GM13976 (cell line): Measurements from ENCODE around the gene RHAG.

ENCODE experiments used
- DNase-seq: peaks from one replicate; pipeline ENCODE4 v3.0.0; 2012; ENCODE audit warnings: low spot score
- in situ Hi-C: fragments of 300-500 bp; cut with MboI; formaldehyde crosslinking; loops from one replicate; pipeline ENCODE4 v1.12.0; 2022; ENCODE audit warnings: low sequenced_read_pairs, mixed read lengths, inconsistent platforms; ENCODE audit not compliant: unreplicated experiment
- TF ChIP-seq, protein P1 (sequence below): IDR thresholded peaks from 2 replicates; pipeline ENCODE4 v1.5.1; 2012; ENCODE audit warnings: borderline replicate concordance, mild to moderate bottlenecking; ENCODE audit not compliant: insufficient read depth; ENCODE audit errors: extremely low read depth, missing control alignments, control extremely low read depth

RHAG gene

DNA sequence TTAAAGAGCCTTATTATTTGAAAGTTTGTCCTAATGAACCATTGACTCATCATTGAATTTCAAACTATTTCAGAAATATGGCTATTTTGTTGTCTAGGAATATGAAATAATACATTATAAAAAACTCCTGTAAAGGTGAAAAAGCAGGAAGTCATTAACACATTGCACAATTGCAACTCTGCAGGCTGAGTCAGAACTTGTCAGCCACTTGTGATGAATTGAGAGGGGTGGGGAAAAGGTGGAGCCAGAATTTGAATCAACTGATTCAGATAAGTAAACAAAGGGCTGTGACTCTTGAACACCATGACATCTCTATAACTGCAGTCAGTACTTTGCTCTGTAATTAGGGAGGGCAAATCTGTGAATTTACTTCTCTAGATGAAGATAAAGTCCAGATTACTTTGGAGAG, 80.2 kb downstream of the RHAG start:
- no peak for DNase-seq
- TF ChIP-seq, protein P1, sequence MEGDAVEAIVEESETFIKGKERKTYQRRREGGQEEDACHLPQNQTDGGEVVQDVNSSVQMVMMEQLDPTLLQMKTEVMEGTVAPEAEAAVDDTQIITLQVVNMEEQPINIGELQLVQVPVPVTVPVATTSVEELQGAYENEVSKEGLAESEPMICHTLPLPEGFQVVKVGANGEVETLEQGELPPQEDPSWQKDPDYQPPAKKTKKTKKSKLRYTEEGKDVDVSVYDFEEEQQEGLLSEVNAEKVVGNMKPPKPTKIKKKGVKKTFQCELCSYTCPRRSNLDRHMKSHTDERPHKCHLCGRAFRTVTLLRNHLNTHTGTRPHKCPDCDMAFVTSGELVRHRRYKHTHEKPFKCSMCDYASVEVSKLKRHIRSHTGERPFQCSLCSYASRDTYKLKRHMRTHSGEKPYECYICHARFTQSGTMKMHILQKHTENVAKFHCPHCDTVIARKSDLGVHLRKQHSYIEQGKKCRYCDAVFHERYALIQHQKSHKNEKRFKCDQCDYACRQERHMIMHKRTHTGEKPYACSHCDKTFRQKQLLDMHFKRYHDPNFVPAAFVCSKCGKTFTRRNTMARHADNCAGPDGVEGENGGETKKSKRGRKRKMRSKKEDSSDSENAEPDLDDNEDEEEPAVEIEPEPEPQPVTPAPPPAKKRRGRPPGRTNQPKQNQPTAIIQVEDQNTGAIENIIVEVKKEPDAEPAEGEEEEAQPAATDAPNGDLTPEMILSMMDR, result no peak
- in situ Hi-C loops, result no loop called here

DNA sequence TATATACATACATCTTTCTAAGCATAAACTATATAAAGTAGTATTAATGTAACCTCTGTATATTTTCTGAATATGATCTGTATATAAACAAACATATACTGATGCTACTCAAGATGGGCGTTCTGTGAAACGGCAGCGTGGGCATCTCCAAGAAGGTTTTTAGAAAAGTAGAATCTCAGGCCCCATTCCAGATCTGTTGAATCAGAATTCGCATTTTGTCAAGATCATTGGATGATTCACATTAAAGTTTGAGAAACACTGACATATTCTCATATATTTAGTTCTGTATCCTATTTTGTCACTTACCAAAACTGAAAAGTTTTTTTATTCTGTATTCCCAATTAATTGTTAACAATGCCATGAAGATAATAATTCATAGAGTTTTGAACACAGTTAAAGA, 80.7 kb downstream of the RHAG start:
- TF ChIP-seq, protein P1, result no peak
- in situ Hi-C loops, result no loop called here
- DNase-seq, result no peak
